HAP-1 (cell line): Measurements from ENCODE around the gene DSG4.

Source experiments
- DNase-seq, 2 experiments: peaks; one replicate each; pipeline ENCODE4 v3.0.0-alpha.2; 2016 to 2020; ENCODE audit warnings: low spot score in 2 of 2
- H3K27me3 ChIP-seq: fragments of 250-450 bp; sonication (Bioruptor Pico); 2 replicates; pipeline ENCODE4 v1.5.1; 2020; ENCODE audit warnings: low read depth, mild to moderate bottlenecking, moderate library complexity
- H3K36me3 ChIP-seq: fragments of 250-450 bp; sonication (Bioruptor Pico); replicated peaks from 2 replicates; pipeline ENCODE4 v1.5.1; 2020; ENCODE audit warnings: mild to moderate bottlenecking
- H3K4me1 ChIP-seq: fragments of 250-450 bp; sonication (Bioruptor Pico); 2 replicates; pipeline ENCODE4 v1.5.1; 2020; ENCODE audit warnings: mild to moderate bottlenecking
- H3K4me3 ChIP-seq: fragments of 250-450 bp; sonication (Bioruptor Pico); 2 replicates; pipeline ENCODE4 v1.5.1; 2020; ENCODE audit warnings: mild to moderate bottlenecking, moderate library complexity
- H3K9me3 ChIP-seq: fragments of 250-450 bp; sonication (Bioruptor Pico); 2 replicates; pipeline ENCODE4 v1.5.1; 2020; ENCODE audit warnings: mild to moderate bottlenecking, moderate library complexity
- in situ Hi-C: fragments of 300-500 bp; cut with MboI; formaldehyde crosslinking; loops from 3 replicates; pipeline ENCODE4 v1.14.3; 2020; ENCODE audit warnings: low sequenced_read_pairs, inconsistent platforms, mixed read lengths

Gene DSG4

DNA sequence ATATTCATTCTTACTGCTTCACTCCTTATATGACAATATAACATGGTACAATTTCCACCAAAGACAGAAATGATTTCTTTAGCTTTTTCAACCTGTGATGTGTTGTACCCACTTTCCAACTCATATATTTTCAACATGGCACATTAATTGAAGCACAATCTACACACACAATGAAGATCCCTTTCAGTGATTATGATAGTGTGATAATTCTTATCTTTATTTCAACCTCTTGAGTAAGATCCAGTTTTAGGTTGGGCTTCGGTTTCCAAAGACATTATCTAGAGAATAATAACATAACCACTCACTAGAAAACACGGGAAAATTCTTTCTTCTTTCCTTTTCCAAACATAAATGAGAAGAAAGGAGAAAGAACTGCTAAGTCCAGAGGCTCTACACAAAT is 67.6 kb downstream of the DSG4 start:
- no peak overlapping the region for H3K4me3 ChIP-seq
- H3K9me3 ChIP-seq: no peaks in the 10 kb centered on the region
- H3K4me1 ChIP-seq: no peaks in the 10 kb centered on the region
- in situ Hi-C loops: no loop called here
- no peaks in the 10 kb centered on the region; the same call in 1 of the 2 replicates for H3K27me3 ChIP-seq
- H3K36me3 ChIP-seq: no peaks in the 10 kb centered on the region
- no peak for DNase-seq

DNA sequence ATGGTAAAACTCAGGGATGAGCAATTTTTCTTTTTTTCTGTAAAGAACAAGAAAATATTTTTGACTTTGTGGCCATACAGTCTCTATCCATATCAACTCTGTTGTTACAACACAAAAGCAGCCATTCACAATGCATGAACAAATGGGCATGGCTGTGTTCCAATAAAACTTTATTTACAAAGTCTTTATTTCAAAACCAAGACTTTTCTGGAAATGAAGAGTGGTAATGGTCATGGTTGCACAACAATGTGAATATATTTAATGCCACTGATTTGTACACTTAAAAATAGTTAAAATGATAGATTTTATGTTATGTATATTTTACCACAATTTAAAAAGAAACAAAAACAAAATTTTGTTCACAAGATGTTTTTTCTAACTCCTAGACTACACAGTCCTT is 69.3 kb downstream of the DSG4 start:
- Histone ChIP-seq H3K9me3 (no peaks in the 10 kb centered on the region), H3K27me3 (no peaks in the 10 kb centered on the region; the same call in 1 of the 2 replicates), H3K36me3 (no peaks in the 10 kb centered on the region), H3K4me1 (no peaks in the 10 kb centered on the region), H3K4me3 (no peak overlapping the region)
- in situ Hi-C loops: no loop called here
- DNase-seq: no peak

DNA sequence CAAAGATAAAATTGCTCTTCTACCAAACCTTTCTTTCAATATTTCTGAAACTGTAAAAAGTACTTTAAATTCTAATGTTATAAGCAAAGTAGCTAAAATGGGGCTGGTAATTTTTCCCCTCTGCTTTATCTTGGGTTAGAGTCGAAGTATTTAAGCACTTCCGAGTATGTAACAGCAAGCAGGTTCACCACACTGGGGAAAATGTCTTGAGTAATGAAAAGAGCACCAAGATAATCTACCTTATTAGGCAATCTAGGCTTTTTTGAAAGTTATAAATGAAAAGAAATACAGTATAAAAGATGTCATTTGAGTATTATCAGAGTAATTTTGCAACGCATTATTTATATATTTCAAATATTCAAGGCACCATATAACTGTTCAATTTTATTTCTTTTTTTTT is 70.3 kb downstream of the DSG4 start:
- Histone ChIP-seq H3K9me3 (no peaks in the 10 kb centered on the region), H3K4me3 (no peak overlapping the region), H3K36me3 (no peaks in the 10 kb centered on the region), H3K4me1 (no peaks in the 10 kb centered on the region), H3K27me3 (no peaks in the 10 kb centered on the region)
- in situ Hi-C loops: no loop called here
- DNase-seq: no peak

DNA sequence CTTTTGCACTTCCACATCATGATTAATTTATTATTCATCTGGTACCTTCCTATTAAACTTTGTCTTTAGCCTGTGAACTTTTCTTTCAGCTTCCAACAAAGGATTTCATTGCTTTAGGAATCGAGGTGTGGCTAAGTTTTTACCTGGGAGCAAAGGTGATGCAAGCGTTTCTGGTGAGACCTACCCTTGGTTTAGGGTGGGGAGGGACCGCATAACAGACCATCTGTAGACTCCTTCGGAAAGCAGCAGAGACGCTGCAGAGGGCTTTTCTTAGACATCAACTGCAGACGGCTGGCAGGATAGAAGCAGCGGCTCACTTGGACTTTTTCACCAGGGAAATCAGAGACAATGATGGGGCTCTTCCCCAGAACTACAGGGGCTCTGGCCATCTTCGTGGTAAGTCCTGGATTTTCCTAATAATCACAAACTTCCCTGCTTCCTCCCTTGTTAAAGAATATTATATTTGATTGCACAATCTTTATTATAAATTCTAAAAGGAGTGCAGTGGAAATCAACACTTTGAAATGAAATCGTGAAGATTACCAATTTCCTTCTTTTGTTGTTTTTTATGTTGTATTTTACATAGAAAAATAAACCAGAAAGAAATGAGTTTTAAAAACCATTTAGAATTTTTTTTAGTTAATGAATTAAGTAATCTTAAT is 71.1 kb downstream of the DSG4 start, which contains the start of gene DSG3:
Gene DSG3 (plus strand): TSS at position 212 of the 662 bp plus-strand sequence. CDS start 137 bp downstream, at position 349.
- H3K27me3 ChIP-seq: no peaks in the 10 kb centered on the region
- H3K4me1 ChIP-seq: no peaks in the 10 kb centered on the region
- DNase-seq: no peak
- no peak within 1 kb of the TSS for H3K4me3 ChIP-seq
- H3K9me3 ChIP-seq: no peaks in the 10 kb centered on the region
- H3K36me3 ChIP-seq: no peaks in the 10 kb centered on the region
- in situ Hi-C loops: no loop called here

DNA sequence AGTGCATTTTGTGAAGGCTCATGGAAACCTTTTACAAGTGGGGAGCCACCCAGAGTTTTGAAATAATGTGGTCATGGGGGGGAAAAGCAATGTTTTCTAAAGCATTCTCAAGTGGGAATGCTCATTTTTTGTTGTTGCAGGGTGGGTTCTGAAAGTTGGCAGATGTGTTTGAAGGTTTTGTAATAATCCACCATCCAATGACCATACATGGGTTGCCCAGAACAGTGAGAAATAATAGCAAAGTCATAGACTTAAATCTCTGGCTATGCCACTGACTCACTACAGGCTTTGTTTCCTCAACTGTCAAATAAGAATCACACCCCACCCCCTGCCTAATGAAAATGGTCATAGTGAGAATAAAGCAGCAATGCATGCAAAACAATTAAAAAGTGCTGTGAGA is 73.8 kb downstream of the DSG4 start:
- no peaks in the 10 kb centered on the region for H3K4me1 ChIP-seq
- no peaks in the 10 kb centered on the region for H3K36me3 ChIP-seq
- H3K27me3 ChIP-seq: no peaks in the 10 kb centered on the region
- H3K4me3 ChIP-seq: no peak overlapping the region
- no peak for DNase-seq
- in situ Hi-C loops: no loop called here
- H3K9me3 ChIP-seq: no peaks in the 10 kb centered on the region

DNA sequence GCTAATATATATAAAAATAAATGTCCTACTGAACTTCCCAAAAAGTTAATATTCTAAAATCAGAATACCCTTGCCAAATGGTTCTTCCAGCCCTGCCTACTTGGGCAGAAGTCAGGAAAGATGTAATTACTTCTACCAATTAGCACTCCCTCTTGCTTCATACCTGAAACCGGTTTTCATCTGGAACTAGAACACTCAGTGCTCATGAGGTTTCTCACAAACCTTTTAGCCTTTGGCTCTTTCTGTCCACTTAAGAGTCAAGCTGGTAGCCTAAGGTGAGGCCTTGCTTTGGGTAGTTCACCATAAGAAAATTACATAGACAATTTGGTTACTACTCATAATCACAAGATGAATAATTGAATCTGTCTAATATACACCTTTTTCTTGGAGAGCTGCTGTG is 75.0 kb downstream of the DSG4 start:
- Histone ChIP-seq H3K27me3 (no peaks in the 10 kb centered on the region), H3K36me3 (no peaks in the 10 kb centered on the region), H3K9me3 (no peaks in the 10 kb centered on the region), H3K4me1 (no peaks in the 10 kb centered on the region), H3K4me3 (no peak overlapping the region)
- no peak for DNase-seq
- in situ Hi-C loops: no loop called here

DNA sequence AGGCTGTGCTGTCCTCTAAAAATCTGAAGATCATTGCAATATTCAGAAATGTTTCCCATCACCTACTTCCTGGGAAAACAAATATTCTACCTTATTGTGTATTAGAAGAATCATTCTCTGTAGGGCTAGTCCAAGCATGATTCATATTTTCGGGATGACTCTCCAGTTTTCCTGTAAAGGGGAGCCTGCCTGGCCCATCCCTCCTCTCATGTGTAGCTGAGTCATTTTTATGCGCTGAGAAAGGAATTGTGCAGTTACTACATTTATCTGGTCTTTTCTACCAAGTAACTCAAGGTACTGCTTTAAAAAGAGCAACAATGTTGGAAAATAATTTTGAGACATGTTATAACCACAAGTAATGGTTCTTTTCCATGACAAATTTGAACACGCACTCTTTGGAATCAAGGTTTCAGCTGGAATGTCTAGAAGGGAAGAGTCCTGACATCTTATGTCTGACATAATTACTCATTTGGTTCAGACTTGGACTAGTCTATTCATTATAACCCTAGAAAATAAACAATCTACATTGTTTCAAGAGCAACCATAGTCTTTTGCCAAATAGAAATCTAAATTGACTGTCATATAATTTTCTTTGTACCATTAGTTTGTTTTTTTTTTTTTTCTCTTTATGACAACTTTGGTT is 77.6 kb downstream of the DSG4 start:
- in situ Hi-C loops: no loop called here
- DNase-seq: no peak
- Histone ChIP-seq H3K4me3 (no peak overlapping the region), H3K27me3 (no peaks in the 10 kb centered on the region), H3K36me3 (no peaks in the 10 kb centered on the region), H3K9me3 (no peaks in the 10 kb centered on the region), H3K4me1 (no peaks in the 10 kb centered on the region)
